Glomerular endothelial cell (primary cell): ENCODE measurements around the gene NFATC2. TPM values are rescaled to one million over a fixed set of nuclear protein-coding genes. Genes with fewer than 3 reads are reported as not detected.

ENCODE experiments used
- DNase-seq: peaks from one replicate; pipeline ENCODE4 v3.0.0-alpha.2; 2011; ENCODE audit warnings: low read depth, low spot score; ENCODE audit errors: extremely low read depth
- total RNA-seq: library from RNA; depleted of rRNA; stranded (reverse); fragments of >200 nt; gene quantifications from 2 replicates; pipeline ENCODE4 v1.2.3, GENCODE V29; 2015

The NFATC2 gene
- total RNA-seq, 1 donor from 2014 or later, result 21.6 TPM

DNA sequence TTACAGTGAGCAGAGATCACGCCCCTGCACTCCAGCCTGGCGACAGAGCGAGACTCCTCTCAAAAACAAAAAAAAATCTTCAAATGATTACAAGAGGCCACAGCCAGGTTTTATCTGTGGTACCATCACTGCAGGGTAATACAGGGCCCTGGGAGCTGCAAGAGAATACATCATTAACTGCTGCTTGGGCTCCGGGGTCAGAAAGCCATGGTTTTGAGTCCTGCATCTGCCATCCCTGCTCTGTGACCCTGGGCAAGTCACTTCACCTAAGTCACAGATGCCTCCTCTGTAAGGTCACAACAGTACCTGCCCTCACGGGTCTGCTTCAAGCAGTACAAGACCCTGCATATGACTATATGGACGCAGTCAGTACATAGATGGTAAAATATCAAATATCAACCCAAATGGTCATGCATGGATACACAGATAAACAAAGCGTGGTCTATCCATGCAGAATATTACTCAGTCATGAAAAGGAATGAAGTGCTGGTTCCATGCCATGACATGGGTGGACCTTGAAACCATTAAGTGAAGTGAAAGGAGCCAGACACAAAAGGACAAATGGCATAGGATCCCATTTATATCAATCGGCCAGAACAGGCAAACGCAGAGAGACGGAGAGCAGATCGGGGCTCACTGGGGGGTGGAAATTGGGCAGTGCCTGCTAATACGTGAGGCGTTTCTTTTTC, 83.6 kb downstream of the NFATC2 start:
- DNase-seq, result no peak

DNA sequence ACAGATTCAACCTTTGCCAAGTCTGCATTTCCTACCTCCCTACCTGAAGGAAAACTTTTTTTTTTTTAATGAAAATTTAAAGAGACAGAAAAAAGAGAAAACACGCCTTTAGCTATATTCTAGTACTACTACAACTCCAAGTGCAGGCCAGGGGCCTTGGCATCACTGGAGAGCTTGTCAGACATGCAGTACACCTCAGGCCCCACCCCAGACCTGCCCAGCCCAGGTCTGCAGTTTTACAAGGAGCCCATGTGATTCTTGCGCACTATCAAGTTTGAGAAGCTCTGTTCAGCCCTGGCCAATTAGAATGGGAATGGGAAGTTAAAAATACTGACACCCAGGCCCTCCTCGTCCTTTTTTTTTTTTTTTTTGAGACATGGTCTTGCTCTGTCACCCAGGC, 85.0 kb downstream of the NFATC2 start:
- DNase-seq, result no peak

DNA sequence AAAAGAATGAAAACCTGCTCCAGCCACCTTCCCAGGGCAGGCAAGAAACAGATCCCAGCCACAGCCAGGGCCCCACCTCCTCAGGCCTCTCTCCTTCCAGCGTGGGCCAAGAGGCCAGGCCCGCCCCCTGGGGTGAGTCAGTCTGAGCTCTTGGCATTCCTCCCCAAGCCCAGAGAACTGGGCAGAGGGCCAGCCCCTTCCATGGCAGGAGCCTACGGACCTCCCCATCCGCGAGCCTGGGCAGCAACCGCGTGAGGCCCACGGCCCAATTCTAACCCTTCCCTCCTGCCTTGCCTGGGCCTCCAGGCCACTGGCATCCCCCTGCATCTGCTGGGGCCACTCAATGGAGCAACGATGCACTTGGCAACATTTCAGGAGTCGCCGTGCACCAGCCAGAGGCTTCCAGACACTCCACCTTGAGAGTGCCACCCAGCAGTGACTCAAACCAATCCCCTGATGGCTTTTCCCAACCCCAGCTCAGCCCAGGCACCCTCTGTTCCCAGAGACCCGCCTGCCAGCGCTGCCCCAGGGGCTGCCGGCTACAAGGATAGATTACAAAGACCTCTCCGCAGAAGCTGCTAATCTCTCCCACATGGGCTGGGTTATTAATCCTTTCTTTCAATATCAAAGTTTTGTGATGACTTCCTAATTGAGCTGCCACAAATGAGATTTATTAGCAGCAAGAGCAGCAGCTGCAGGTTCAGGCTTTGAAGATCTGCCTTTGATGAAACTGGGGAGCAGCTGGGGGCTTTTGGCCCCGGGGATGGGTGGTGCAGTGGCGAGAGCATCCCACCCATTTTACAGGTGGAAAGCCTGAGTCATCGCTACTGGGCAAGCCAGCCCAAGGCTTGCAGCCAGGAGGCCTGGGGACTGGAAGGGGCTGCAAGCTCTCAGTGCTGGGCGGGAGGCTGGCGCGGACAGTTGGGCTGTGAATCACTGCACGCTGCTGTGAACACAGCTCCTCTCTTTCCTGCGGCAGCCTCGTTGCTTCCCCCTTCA, 85.7 kb downstream of the NFATC2 start:
- peak; percentile 68 for DNase-seq

DNA sequence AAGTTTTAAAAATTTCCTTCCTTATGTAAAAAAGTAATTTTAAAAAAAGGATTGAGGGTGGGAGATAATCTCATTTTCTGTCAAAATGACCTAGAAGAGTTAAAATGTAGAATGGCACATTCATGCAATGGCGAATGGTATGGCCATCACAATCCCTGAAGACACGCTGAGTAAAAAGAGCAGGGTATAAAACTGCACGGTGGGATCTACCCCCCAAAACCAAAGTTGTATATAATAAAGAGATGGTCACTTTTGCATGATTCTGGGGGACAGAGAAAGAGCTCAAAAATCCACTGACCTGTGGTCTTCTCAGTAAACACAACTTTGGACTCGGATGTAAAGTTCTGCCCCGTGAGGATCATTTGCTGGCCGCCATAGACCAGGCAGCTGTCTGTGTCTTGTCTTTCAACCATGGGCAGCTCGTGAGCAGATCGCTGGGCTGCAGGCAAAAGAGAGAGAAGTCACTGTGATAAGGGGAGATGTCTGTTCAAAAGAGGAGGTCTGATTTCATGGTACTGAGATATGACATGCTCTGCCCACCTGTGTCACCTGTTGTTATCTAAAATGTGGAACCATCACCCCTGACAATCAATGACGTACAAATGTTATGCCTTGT, 88.2 kb downstream of the NFATC2 start:
- DNase-seq, result no peak

DNA sequence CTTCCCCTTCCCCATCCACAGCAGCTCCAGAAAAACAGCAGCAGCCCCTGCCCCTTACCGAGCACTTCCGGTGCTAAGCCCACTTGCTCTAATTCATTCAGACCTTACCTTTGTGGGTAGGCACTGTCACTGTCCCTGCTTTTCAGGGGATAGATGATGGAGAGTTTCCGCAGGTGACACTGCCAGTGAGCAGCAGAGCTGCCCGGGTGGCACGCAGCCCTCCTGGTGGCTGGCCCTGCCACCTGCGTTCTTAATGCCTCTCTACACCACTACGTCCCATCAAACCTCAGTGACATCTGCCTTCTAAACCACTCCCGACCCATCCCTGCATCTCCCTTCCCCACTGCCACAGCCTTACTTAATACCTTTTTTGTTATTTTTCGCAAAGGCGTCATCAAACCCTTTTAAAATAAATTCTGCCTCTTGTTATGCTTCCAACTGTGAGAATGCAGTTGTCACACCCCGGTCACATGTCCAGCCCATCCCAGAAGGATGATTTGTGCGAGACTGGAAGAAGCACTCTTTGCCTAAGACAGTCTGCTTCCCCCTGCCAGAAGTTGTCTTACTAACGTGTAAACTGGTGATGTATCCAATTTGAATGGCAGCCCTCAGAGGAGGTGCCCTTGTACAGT, 89.7 kb downstream of the NFATC2 start:
- DNase-seq, result no peak

DNA sequence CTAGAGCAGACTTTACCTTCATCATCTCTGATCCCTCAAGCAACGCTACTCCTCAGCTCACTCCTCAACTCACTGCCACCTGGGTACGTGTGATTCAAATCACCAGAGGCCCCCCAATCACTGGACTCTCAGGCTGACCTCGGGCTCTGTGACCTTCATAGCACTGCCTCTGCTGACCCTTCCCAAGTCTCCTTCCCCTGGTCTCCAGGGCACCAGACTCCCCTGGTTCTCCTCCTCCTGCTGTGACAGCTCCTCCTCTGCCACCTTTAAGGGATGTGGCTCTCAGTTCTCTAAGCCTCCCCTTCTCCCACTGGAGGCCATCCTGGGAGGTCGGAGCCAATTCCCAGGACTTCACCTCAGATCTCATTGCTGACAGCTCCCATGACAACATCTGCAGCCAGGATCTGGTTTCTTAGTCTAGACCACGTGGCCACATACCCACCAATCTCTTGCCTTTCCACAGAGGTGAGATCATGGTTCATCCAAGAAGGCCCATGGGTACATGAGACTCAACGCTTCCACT, 90.4 kb downstream of the NFATC2 start:
- DNase-seq, result no peak

DNA sequence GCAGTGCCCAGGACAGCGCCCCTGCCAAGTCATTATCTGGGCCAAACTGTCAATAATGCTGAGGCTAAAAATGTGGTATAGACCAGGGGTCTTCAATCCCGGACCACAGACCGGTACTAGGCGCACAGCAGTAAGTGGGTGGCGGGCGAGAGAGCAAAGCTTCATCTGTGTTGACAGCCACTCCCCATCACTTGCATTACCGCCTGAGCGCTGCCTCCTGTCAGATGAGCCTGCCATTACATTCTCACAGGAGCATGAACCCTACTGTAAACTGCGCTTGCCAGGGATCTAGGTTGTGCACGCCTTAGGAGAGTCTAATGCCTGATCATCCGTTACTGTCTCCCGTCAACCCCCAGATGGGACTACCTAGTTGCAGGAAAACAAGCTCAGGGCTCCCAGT, 91.0 kb downstream of the NFATC2 start:
- DNase-seq, result no peak

DNA sequence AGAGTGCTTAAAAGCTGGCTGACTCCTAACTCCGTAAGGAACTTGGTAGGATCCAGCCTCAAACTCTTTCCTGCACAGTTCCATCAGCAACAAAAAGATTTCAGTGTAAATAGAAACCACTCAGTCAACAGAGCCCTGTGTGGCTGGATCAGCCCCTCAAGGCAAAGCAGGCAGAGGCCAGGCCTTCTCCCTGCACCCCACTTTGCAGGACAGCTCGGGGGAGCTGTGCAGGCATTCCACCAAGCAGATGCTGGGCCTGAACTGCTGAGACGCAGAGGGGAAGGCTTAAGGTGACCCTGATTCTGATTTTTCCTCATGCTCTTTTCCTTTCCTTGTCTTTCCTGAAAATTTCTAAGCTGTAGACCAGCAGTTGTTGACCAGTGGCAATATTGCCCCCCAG, 91.5 kb downstream of the NFATC2 start:
- no peak for DNase-seq

DNA sequence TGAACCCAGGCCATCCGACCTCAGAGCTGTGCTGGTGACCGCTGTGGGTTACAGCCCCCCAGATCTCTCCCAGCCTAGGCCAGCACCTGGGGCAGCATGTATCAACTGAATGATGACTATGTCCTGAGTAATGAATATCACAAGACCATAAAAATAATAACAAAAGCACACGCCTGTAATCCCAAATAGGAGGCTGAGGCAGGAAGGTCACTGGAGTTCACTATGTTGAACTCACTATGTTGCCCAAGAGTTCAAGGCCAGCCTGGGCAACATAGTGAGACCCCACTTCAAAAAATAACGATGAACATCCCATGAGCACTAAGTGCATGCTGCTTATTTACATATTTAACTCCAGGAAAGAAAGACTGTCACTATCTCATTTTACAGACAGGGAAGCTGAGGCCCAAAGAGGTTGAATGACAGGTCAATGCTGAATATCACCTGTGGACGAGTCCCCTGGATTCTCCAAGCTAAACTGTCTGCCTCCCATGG, 92.3 kb downstream of the NFATC2 start:
- DNase-seq, result no peak

DNA sequence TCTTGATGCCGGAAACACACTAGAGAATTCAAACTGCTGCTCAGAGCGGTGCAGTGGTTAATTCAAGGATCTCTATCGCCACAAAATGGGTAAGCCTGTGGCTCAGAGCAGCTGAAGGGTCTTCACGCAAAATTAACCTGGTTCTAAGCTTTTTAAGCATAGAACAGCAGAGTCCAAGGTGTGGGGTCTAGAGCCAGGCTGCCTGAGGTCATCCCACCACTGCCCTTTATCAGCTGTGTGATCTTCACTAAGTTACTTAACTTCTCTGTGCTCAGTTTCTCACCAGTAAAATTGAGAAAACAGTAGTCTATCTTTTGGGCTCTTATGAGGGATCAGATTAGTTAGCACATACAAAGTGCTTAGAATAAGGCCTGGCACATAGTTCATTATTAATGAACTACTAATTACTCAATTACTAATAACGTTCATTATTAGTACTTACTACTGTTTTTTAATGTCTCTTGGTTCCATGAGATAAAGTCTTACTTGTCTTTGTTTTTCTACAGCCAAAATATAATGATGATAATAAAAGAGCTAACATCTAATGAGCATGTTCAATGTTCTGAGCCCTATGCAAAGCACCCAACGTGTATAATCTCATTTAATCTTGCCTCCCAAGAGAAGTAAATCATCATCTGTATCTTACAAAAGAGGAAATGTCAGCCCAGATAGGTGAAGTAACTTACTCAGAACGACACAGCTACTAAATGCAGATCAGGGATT, 92.9 kb downstream of the NFATC2 start:
- no peak for DNase-seq

DNA sequence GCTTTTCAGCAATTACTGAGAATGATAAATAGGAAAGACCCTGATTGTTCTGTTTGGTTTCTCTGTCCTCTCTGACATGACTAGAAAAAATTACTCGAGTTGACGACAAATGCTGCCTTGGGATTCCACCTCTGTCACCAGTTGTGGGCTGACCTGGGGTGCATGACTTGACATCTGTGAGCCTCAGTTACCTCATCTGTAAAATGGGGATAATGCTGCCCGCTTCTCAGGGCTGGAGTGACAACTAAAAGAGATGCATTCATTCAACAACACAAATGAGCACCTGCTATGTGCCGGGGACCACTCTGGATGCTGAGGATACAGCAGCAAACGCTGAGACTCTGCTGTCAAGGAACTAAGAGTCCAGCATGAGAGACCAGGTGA, 94.8 kb downstream of the NFATC2 start:
- DNase-seq, result no peak

DNA sequence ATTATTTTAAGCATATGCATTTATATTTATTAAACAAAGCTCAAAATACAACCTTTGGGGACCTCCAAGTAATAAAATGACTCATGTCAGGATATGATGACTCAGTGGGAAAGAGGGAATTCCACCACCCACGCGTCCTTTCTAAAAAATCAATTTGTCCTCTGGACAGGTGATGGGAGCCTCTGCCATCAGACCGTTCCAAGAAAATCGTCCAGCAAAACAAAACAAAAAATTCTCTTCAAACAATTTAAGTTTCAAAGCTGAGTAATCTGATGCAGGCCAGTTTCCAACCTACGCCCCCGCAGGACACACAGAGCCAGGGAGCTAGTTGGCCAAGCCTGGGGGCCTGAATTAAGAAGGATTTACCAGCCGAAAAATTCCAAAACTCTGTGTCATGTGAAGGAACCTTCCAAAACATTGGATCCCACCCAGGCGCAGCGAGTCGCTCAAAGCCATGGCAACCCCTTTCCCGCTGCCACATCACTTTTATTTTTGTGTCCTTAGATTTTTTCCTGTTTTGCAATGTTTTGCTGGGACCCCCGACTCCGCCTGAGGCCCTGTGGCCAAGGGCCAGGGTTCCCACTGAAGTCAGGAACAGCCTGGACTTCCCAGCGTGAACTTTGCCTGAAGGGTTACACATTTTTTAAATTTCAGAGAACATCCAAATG, 95.3 kb downstream of the NFATC2 start:
- DNase-seq, result peak; percentile 51

DNA sequence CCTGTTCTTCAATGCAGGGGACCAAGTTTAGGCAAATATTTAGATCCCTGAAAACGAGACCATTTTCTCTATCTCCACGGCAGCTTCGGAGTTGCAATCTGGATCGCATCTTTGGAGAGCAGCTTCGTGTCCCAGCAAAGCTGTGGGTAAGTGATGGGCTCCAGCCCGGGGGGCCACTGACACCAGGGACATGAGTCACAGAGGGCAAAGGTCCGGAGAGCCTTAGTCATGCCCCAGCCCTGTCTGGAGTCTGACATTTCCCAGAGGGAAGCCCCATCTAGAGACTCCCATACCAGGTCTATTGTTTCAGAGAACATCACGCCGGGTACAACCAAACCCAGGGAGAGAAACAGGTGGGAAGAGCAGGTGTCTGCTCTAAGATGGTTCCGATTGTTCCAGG, 95.9 kb downstream of the NFATC2 start:
- DNase-seq, result peak; percentile 72

DNA sequence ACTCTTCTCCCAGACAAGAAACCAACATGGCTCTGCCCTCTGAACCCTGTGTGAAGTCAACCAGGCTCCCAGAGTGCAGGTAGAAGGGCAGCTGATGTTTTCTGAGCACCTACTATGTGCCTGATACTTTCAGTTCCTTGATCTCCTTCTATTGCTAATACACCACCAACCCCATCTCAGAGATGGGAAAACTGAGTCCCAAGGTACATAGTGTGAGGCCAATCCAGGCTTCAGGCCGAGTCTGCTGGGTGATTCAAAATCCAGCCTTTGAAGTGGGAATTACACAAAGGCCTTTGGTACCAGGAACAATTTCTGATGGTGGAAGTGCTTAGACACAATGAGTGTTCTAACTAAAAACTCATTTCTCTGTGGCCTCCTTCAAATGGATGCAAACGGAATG, 96.3 kb downstream of the NFATC2 start:
- DNase-seq, result no peak

DNA sequence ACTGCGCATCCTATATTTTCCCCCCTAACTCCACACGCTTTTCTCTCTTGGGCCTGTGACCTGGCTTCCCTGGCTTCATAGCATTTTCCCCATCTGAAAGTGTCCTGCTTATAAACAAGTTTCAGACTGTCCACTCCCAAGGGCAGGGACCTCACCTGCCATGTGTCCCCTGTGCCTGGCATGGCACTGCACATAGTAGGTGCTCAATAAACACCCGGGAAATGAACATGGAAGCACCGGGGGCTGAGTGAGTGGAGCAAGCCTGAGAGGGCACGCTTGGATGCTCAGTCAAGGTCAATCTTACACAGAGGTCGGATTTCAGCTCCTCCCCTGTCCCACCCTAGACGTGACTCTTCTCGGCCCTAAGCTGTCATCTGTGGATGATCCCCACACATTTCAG, 96.9 kb downstream of the NFATC2 start:
- no peak for DNase-seq

DNA sequence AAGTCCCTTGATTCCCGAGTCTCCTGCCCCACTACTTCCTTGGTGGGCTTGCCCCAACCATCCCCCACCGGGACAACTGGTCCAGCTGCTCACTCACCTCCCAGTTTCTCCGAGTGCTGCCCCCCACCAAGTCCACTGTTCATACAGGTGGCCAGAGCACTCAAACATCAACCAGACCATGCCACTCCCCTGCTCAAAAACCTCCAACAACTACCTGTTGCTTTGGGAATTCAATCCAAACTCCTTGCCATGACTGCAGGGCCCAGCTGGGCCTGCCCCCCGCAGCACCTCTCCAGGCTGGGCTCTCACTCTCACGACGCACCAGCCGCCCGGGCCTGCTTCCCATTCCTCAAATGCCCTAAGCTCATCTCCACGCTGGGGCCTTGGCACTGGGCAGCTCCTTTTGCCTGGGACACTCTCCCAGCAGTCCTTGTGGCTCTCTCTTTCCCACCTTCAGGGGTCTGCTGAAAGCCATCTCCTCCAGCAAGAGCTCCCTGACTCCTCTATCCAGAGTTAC, 97.5 kb downstream of the NFATC2 start:
- no peak for DNase-seq

DNA sequence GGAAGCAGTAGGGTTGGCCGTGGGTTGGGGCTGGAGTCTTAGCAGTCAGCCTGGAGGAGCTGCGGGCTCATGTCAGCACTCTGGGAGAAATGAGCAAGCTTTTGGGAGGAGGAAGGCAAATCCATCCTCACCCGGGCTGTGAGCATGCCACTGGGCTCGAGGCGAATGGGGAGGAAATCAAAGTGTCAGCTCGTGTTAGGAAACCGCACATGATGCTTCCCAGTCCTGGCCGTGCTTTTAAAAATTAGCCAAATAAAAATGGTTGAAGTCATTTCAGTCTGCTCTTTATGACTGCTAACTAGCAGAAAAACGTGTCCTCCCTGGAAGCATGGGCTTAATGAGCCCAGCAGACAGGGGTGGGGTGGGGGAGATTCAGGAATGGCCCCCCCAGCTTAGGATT, 98.1 kb downstream of the NFATC2 start:
- DNase-seq, result no peak

DNA sequence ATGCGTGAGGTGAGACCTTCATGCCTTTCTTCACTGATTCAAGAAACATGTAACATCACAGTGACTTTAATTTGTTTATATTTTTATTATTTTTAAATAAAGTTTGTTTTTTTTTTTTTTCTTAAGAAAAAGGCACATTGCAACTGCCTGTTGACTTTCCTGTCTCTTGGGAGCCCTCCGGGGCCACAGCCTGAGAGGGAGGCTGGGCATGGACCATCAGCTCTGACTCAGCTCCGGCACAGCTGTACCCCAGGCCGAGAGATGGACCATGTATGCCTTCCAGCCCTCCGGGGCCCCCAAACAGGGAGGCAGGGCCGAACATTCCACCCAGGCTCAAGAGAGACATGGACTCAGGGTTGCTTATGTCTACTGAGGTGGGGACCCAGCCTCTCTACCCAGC, 99.9 kb downstream of the NFATC2 start:
- DNase-seq, result no peak

DNA sequence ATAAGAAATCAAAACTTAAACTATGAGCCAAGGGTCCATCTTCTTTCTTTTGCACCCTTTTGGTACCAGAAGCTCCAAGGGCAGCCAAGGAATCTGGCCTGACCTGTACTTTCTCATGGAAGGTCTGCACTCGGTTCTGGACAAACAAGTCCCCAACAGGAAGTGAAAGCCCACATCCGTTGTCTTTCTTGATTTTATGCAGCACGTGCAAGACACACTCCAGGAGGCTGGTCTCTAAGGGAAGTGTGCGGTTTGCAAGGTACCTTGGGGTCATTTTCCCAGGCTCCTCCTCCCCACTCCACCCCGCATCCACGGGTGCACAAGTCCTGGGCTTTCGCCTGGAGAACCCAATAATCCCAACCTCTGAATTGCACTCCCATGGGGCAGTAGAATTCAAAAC, 101.9 kb downstream of the NFATC2 start:
- DNase-seq, result no peak
